ENCODE data around the gene TTC9B.

Gene TTC9B

GRCh38 chr19:40217934-40218890 lies at the start of gene TTC9B:
Gene TTC9B (minus strand): TSS chr19:40218384. CDS start chr19:40218381, 3 bp downstream.
- H3K4me3 ChIP-seq (replicated peaks; ENCODE audit: low read depth, low read length), result no peak within 1 kb of the TSS
- no peak for TF ChIP-seq CTCF (IDR thresholded peaks at IDR 0.05; ENCODE audit: low read length, missing control alignments)
- DNase-seq (ENCODE audit: low read depth), result no peak

GRCh38 chr19:40267601-40267997 lies 49.4 kb upstream of the TTC9B start:
- H3K4me3 ChIP-seq (replicated peaks; ENCODE audit: low read depth, low read length), result no peak overlapping the region
- TF ChIP-seq CTCF (IDR thresholded peaks at IDR 0.05; ENCODE audit: low read length, missing control alignments), result no peak
- no peak for DNase-seq (ENCODE audit: low read depth)

DNA sequence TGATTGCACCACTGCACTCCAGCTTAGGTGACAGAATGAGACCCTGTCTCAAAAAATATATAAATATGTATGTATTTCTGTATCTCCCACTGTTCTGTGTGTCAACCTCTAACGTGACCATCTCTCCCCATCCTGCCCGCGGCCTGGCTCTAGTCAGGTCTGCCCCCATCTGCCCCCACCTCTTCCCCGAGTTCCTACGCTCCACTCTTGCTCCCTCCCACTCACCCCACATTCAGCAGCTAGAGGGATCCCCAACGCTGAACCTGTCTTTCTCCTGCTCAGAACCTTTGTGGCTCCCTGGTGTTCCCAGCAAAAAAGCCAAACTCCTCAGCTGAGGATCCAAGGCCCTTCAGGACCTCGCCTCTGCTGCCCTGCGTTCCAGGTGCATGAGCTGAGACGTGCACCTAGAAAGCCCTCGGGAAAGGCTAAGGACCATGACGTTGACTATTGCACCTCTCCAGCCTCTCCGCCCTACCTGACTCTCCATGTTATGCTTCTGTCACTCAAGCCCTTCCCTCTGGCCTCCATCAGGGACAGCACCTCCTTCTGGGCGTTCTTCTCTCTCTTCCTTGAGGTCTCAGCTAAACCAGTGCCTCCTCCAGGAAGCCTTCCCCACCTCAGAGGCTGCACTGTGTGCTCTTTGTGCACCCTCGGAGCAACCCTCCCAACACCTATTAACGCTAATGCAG lies 48.9 kb upstream of the TTC9B start:
- no peak for TF ChIP-seq CTCF (IDR thresholded peaks at IDR 0.05; ENCODE audit: low read length, missing control alignments)
- H3K4me3 ChIP-seq (replicated peaks; ENCODE audit: low read depth, low read length), result no peak overlapping the region
- DNase-seq (ENCODE audit: low read depth), result no peak

- H3K4me3 ChIP-seq (replicated peaks; ENCODE audit: low read depth, low read length), result no peak overlapping the region
- no peak for DNase-seq (ENCODE audit: low read depth)
- no peak for TF ChIP-seq CTCF (IDR thresholded peaks at IDR 0.05; ENCODE audit: low read length, missing control alignments)
These were observed 47.9 kb upstream of the TTC9B start for GRCh38 chr19:40266119-40266518.

DNA sequence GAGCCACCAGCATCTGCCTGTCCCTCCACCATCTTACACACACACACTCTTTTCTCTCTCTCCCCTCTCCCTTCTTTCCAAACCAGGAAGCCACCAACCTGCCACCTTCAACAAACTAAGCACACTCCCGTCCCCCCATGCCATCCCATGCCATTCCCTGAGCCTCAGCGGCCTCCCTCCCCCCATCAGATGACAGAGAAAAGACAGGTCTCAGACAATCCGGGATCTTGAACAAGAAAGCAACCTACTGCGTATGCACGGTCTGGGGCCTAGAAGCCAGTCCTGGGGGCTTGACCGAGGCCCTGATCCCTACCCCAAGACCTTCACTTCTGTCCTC lies 47.5 kb upstream of the TTC9B start:
- no peak overlapping the region for H3K4me3 ChIP-seq (replicated peaks; ENCODE audit: low read depth, low read length)
- no peak for DNase-seq (ENCODE audit: low read depth)
- TF ChIP-seq CTCF (IDR thresholded peaks at IDR 0.05; ENCODE audit: low read length, missing control alignments), result no peak

- no peak for TF ChIP-seq CTCF (IDR thresholded peaks at IDR 0.05; ENCODE audit: low read length, missing control alignments)
- no peak overlapping the region for H3K4me3 ChIP-seq (replicated peaks; ENCODE audit: low read depth, low read length)
- DNase-seq (ENCODE audit: low read depth), result no peak
These were observed 47.0 kb upstream of the TTC9B start for GRCh38 chr19:40265055-40265762.
